HCT116 (cell line): ENCODE data around the gene ZNF32.

Source experiments
- POLR2A ChIP-seq: IDR thresholded peaks from 2 replicates; pipeline ENCODE4 v1.7.0; 2011; ENCODE audit warnings: borderline replicate concordance; ENCODE audit not compliant: insufficient read depth, insufficient read length; ENCODE audit errors: extremely low read depth
- YY1 ChIP-seq: IDR thresholded peaks from 2 replicates; pipeline ENCODE4 v1.6.1; 2011; ENCODE audit warnings: low read length, low read depth, moderate library complexity, mild to moderate bottlenecking; ENCODE audit not compliant: insufficient replicate concordance; ENCODE audit errors: extremely low read depth
- ZNF274 ChIP-seq: fragments of 200-500 bp; sonication (Bioruptor generic); IDR thresholded peaks from 2 replicates; pipeline ENCODE4 v1.6.1; 2014; ENCODE audit warnings: mild to moderate bottlenecking, low read depth, low read length, inconsistent platforms
- TF ChIP-seq, protein P1 (sequence below), 3 experiments: fragments of 200-600 bp in 1 of 3; sonication (generic) in 1 of 3; IDR thresholded peaks in 2 of 3; conservative IDR thresholded peaks in 1 of 3; 2 replicates each; pipeline ENCODE4 v1.5.1; 2012 to 2017; ENCODE audit warnings: low read depth in 2 of 3, low read length in 2 of 3, antibody characterized with exemption in 1 of 3, borderline replicate concordance in 1 of 3, control low read depth in 1 of 3, mild to moderate bottlenecking in 1 of 3, mixed read lengths in 1 of 3, mixed run types in 1 of 3, moderate library complexity in 1 of 3; ENCODE audit not compliant: insufficient read depth in 1 of 3
- TF ChIP-seq, protein P2 (sequence below): IDR thresholded peaks from 2 replicates; pipeline ENCODE4 v1.6.1; 2012

DNA sequence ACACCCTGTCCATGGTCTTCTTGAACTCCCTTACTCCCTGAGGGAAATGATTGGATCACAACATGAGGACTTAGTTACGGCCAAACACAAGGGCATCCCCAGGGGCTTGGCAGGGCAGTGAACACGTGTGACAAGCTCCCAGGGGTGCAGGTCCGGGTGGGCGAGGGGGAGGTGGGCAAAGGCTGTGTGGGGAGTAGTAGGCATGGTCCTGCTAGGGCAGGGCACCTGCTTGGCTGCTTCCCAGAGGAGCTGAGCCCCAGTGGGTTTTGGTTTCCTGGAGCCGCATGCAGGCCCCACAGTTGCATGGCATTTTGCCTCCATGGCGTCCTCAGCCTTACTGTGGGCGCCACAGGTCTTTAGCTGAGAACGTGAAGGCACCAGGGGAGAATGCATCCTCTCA, 46.6 kb upstream of the ZNF32 start:
- TF ChIP-seq YY1, result no peak
- TF ChIP-seq, protein P1, sequence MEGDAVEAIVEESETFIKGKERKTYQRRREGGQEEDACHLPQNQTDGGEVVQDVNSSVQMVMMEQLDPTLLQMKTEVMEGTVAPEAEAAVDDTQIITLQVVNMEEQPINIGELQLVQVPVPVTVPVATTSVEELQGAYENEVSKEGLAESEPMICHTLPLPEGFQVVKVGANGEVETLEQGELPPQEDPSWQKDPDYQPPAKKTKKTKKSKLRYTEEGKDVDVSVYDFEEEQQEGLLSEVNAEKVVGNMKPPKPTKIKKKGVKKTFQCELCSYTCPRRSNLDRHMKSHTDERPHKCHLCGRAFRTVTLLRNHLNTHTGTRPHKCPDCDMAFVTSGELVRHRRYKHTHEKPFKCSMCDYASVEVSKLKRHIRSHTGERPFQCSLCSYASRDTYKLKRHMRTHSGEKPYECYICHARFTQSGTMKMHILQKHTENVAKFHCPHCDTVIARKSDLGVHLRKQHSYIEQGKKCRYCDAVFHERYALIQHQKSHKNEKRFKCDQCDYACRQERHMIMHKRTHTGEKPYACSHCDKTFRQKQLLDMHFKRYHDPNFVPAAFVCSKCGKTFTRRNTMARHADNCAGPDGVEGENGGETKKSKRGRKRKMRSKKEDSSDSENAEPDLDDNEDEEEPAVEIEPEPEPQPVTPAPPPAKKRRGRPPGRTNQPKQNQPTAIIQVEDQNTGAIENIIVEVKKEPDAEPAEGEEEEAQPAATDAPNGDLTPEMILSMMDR (IDR thresholded peaks at IDR 0.05 in 2 of 3, conservative IDR thresholded peaks at IDR 0.05 in 1 of 3; ENCODE audit: borderline replicate concordance in 1 of 3, insufficient read depth in 1 of 3, low read depth in 2 of 3, low read length in 2 of 3), result no peak
- no peak for TF ChIP-seq ZNF274
- TF ChIP-seq, protein P2, sequence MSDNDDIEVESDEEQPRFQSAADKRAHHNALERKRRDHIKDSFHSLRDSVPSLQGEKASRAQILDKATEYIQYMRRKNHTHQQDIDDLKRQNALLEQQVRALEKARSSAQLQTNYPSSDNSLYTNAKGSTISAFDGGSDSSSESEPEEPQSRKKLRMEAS, result no peak
- no peak for TF ChIP-seq POLR2A
